HG03575 (cell line): Measurements from ENCODE around the gene ATP11C.

ENCODE experiments used
- ATAC-seq: cut with Tn5 transposase; IDR thresholded peaks from one replicate; pipeline ENCODE4 v1.9.1; 2021; ENCODE audit not compliant: unreplicated experiment, insufficient number of reproducible peaks, low FRiP score; ENCODE audit errors: extremely low read depth

Gene ATP11C

GRCh38 chrX:139826065-139827044 is 106.5 kb downstream of the ATP11C start:
- no peak for ATAC-seq

- no peak for ATAC-seq
These were observed 107.2 kb downstream of the ATP11C start for GRCh38 chrX:139825618-139826017.

GRCh38 chrX:139823806-139824205 is 109.0 kb downstream of the ATP11C start:
- no peak for ATAC-seq

- no peak for ATAC-seq
These were observed 112.4 kb downstream of the ATP11C start for GRCh38 chrX:139820358-139820984.

- no peak for ATAC-seq
These were observed 116.6 kb downstream of the ATP11C start for GRCh38 chrX:139816204-139816603.

- ATAC-seq, result no peak
These were observed 117.1 kb downstream of the ATP11C start for GRCh38 chrX:139815771-139816170.

GRCh38 chrX:139811942-139812629 is 120.8 kb downstream of the ATP11C start:
- ATAC-seq, result peak; percentile 55

GRCh38 chrX:139804482-139804881 is 128.4 kb downstream of the ATP11C start:
- no peak for ATAC-seq

GRCh38 chrX:139803224-139803623 is 129.6 kb downstream of the ATP11C start:
- no peak for ATAC-seq

- no peak for ATAC-seq
These were observed 130.8 kb downstream of the ATP11C start for GRCh38 chrX:139802048-139802447.

GRCh38 chrX:139801397-139801813 is 131.4 kb downstream of the ATP11C start:
- ATAC-seq, result no peak

GRCh38 chrX:139798701-139799100 is 134.2 kb downstream of the ATP11C start:
- no peak for ATAC-seq

- ATAC-seq, result peak; percentile 86
These were observed 137.7 kb downstream of the ATP11C start for GRCh38 chrX:139795196-139795595.

GRCh38 chrX:139787601-139788000 is 145.3 kb downstream of the ATP11C start:
- no peak for ATAC-seq

- ATAC-seq, result peak; percentile 79
These were observed 148.0 kb downstream of the ATP11C start for GRCh38 chrX:139784807-139785206.

- no peak for ATAC-seq
These were observed 148.9 kb downstream of the ATP11C start for GRCh38 chrX:139783959-139784358.

- ATAC-seq, result no peak
These were observed 149.8 kb downstream of the ATP11C start for GRCh38 chrX:139783030-139783429.

GRCh38 chrX:139776599-139776998 is 156.3 kb downstream of the ATP11C start:
- no peak for ATAC-seq

GRCh38 chrX:139770366-139770765 is 162.5 kb downstream of the ATP11C start:
- no peak for ATAC-seq
